SK-N-SH treated with all-trans-retinoic acid at 6 μM for 48 hours (cell line): ENCODE data around the gene WIZ.

ENCODE experiments used
- ATAC-seq: fragments of 200-7000 bp; cut with Tn5 transposase; 3 replicates; pipeline ENCODE4 v1.9.1; 2020; ENCODE audit warnings: mild to moderate bottlenecking, moderate library complexity
- ARNTL ChIP-seq: fragments of 450-650 bp; formaldehyde crosslinking; IDR thresholded peaks from 2 replicates; pipeline ENCODE4 v1.5.0; 2020; ENCODE audit warnings: low read depth, mild to moderate bottlenecking, moderate library complexity, borderline replicate concordance
- BACH2 ChIP-seq: fragments of 250-450 bp; sonication (Bioruptor Pico); IDR thresholded peaks from 2 replicates; pipeline ENCODE4 v1.9.0; 2021; ENCODE audit warnings: mild to moderate bottlenecking, borderline replicate concordance
- ESRRG ChIP-seq: fragments of 250-450 bp; sonication (Bioruptor Pico); IDR thresholded peaks from 2 replicates; pipeline ENCODE4 v1.6.1; 2021; ENCODE audit warnings: mild to moderate bottlenecking
- GLIS3 ChIP-seq: fragments of 250-450 bp; sonication (Bioruptor Pico); IDR thresholded peaks from 2 replicates; pipeline ENCODE4 v1.5.0; 2020; ENCODE audit warnings: mild to moderate bottlenecking, moderate library complexity
- OSR1 ChIP-seq: fragments of 250-450 bp; sonication (Bioruptor Pico); IDR thresholded peaks from 2 replicates; pipeline ENCODE4 v1.8.0; 2022; ENCODE audit warnings: moderate library complexity, mild to moderate bottlenecking, inconsistent platforms
- PPARA ChIP-seq: fragments of 250-450 bp; sonication (Bioruptor Pico); IDR thresholded peaks from 2 replicates; pipeline ENCODE4 v1.5.0; 2020; ENCODE audit warnings: mild to moderate bottlenecking, borderline replicate concordance
- RARB ChIP-seq: fragments of 250-450 bp; sonication (Bioruptor Pico); IDR thresholded peaks from 2 replicates; pipeline ENCODE4 v1.8.0; 2021; ENCODE audit warnings: mild to moderate bottlenecking, moderate library complexity
- SNAI2 ChIP-seq: fragments of 250-450 bp; sonication (Bioruptor Pico); IDR thresholded peaks from 2 replicates; pipeline ENCODE4 v1.5.0; 2020; ENCODE audit warnings: mild to moderate bottlenecking, moderate library complexity
- TCF4 ChIP-seq: fragments of 250-450 bp; sonication (Bioruptor Pico); IDR thresholded peaks from 2 replicates; pipeline ENCODE4 v1.8.0; 2021; ENCODE audit warnings: mild to moderate bottlenecking, moderate library complexity, borderline replicate concordance
- TOX ChIP-seq: fragments of 250-450 bp; sonication (Bioruptor Pico); IDR thresholded peaks from 2 replicates; pipeline ENCODE4 v1.8.0; 2021; ENCODE audit warnings: mild to moderate bottlenecking, moderate library complexity, borderline replicate concordance
- ZC3H10 ChIP-seq: fragments of 250-450 bp; sonication (Bioruptor Pico); IDR thresholded peaks from 2 replicates; pipeline ENCODE4 v1.5.1; 2021; ENCODE audit warnings: mild to moderate bottlenecking, moderate library complexity
- ZFP3 ChIP-seq: fragments of 250-450 bp; sonication (Bioruptor Pico); IDR thresholded peaks from 2 replicates; pipeline ENCODE4 v1.5.0; 2020; ENCODE audit warnings: mild to moderate bottlenecking, moderate library complexity
- ZFP30 ChIP-seq: fragments of 450-650 bp; formaldehyde crosslinking; IDR thresholded peaks from 2 replicates; pipeline ENCODE4 v1.5.0; 2022; ENCODE audit warnings: mild to moderate bottlenecking, moderate library complexity
- ZNF565 ChIP-seq: fragments of 450-650 bp; formaldehyde crosslinking; conservative IDR thresholded peaks from 2 replicates; pipeline ENCODE4 v1.5.0; 2020; ENCODE audit warnings: low read depth, mild to moderate bottlenecking, moderate library complexity
- ZNF70 ChIP-seq: fragments of 450-650 bp; formaldehyde crosslinking; IDR thresholded peaks from 2 replicates; pipeline ENCODE4 v1.5.0; 2020; ENCODE audit warnings: mild to moderate bottlenecking, moderate library complexity
- ZNF8 ChIP-seq: fragments of 450-650 bp; formaldehyde crosslinking; IDR thresholded peaks from 2 replicates; pipeline ENCODE4 v1.5.0; 2020; ENCODE audit warnings: mild to moderate bottlenecking, moderate library complexity
- TF ChIP-seq, protein P1 (sequence below): fragments of 250-450 bp; sonication (Bioruptor Pico); IDR thresholded peaks from 2 replicates; pipeline ENCODE4 v1.5.1; 2021; ENCODE audit warnings: mild to moderate bottlenecking, moderate library complexity
- TF ChIP-seq, protein P2 (sequence below): fragments of 250-450 bp; sonication (Bioruptor Pico); IDR thresholded peaks from 2 replicates; pipeline ENCODE4 v1.8.0; 2020; ENCODE audit warnings: mild to moderate bottlenecking, moderate library complexity, borderline replicate concordance
- TF ChIP-seq, protein P3 (sequence below): fragments of 250-450 bp; sonication (Bioruptor Pico); IDR thresholded peaks from 2 replicates; pipeline ENCODE4 v1.5.1; 2020; ENCODE audit warnings: low read depth, mild to moderate bottlenecking, moderate library complexity
- TF ChIP-seq, protein P4 (sequence below): fragments of 250-450 bp; sonication (Bioruptor Pico); IDR thresholded peaks from 2 replicates; pipeline ENCODE4 v1.5.0; 2020; ENCODE audit warnings: mild to moderate bottlenecking, moderate library complexity
- TF ChIP-seq, protein P5 (sequence below): fragments of 250-450 bp; sonication (Bioruptor Pico); IDR thresholded peaks from 2 replicates; pipeline ENCODE4 v1.8.0; 2021; ENCODE audit warnings: low read depth, mild to moderate bottlenecking, moderate library complexity, borderline replicate concordance

Gene WIZ

DNA sequence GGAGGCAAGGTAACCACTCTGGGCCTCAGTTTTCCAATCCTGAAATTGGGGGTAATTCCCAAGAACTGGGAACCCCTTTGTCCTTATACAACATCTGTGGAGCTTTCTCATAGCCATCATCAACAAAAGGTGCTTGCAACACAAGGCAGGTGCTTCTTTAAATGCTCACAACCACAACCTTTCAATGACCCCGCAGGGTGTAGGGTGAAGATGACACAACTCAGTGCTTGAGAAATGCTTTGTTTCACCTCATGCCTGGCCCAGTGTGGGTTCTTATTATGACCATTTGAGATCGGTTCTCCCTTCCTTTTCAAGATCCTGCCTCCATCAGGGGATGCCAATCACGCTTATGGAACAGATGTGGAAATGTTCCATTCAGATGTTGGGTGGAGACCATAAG, 8.4 kb downstream of the WIZ start:
- no peak for ATAC-seq
- no peak for TF ChIP-seq GLIS3 (CRISPR knock-in tag)
- TF ChIP-seq ARNTL (CRISPR knock-in tag), result no peak
- TF ChIP-seq, protein P1, sequence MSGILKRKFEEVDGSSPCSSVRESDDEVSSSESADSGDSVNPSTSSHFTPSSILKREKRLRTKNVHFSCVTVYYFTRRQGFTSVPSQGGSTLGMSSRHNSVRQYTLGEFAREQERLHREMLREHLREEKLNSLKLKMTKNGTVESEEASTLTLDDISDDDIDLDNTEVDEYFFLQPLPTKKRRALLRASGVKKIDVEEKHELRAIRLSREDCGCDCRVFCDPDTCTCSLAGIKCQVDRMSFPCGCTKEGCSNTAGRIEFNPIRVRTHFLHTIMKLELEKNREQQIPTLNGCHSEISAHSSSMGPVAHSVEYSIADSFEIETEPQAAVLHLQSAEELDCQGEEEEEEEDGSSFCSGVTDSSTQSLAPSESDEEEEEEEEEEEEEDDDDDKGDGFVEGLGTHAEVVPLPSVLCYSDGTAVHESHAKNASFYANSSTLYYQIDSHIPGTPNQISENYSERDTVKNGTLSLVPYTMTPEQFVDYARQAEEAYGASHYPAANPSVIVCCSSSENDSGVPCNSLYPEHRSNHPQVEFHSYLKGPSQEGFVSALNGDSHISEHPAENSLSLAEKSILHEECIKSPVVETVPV (CRISPR knock-in tag), result no peak
- no peak for TF ChIP-seq TOX (CRISPR knock-in tag)
- TF ChIP-seq SNAI2 (CRISPR knock-in tag), result no peak
- no peak for TF ChIP-seq OSR1 (CRISPR knock-in tag)
- TF ChIP-seq, protein P2, sequence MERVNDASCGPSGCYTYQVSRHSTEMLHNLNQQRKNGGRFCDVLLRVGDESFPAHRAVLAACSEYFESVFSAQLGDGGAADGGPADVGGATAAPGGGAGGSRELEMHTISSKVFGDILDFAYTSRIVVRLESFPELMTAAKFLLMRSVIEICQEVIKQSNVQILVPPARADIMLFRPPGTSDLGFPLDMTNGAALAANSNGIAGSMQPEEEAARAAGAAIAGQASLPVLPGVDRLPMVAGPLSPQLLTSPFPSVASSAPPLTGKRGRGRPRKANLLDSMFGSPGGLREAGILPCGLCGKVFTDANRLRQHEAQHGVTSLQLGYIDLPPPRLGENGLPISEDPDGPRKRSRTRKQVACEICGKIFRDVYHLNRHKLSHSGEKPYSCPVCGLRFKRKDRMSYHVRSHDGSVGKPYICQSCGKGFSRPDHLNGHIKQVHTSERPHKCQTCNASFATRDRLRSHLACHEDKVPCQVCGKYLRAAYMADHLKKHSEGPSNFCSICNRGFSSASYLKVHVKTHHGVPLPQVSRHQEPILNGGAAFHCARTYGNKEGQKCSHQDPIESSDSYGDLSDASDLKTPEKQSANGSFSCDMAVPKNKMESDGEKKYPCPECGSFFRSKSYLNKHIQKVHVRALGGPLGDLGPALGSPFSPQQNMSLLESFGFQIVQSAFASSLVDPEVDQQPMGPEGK (CRISPR knock-in tag), result no peak
- TF ChIP-seq TCF4, result no peak
- TF ChIP-seq ZNF8 (CRISPR knock-in tag), result no peak
- TF ChIP-seq, protein P3, sequence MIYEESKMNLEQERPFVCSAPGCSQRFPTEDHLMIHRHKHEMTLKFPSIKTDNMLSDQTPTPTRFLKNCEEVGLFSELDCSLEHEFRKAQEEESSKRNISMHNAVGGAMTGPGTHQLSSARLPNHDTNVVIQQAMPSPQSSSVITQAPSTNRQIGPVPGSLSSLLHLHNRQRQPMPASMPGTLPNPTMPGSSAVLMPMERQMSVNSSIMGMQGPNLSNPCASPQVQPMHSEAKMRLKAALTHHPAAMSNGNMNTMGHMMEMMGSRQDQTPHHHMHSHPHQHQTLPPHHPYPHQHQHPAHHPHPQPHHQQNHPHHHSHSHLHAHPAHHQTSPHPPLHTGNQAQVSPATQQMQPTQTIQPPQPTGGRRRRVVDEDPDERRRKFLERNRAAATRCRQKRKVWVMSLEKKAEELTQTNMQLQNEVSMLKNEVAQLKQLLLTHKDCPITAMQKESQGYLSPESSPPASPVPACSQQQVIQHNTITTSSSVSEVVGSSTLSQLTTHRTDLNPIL (CRISPR knock-in tag), result no peak
- no peak for TF ChIP-seq ZFP30 (CRISPR knock-in tag)
- TF ChIP-seq, protein P4, sequence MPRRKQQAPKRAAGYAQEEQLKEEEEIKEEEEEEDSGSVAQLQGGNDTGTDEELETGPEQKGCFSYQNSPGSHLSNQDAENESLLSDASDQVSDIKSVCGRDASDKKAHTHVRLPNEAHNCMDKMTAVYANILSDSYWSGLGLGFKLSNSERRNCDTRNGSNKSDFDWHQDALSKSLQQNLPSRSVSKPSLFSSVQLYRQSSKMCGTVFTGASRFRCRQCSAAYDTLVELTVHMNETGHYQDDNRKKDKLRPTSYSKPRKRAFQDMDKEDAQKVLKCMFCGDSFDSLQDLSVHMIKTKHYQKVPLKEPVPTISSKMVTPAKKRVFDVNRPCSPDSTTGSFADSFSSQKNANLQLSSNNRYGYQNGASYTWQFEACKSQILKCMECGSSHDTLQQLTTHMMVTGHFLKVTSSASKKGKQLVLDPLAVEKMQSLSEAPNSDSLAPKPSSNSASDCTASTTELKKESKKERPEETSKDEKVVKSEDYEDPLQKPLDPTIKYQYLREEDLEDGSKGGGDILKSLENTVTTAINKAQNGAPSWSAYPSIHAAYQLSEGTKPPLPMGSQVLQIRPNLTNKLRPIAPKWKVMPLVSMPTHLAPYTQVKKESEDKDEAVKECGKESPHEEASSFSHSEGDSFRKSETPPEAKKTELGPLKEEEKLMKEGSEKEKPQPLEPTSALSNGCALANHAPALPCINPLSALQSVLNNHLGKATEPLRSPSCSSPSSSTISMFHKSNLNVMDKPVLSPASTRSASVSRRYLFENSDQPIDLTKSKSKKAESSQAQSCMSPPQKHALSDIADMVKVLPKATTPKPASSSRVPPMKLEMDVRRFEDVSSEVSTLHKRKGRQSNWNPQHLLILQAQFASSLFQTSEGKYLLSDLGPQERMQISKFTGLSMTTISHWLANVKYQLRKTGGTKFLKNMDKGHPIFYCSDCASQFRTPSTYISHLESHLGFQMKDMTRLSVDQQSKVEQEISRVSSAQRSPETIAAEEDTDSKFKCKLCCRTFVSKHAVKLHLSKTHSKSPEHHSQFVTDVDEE (CRISPR knock-in tag), result no peak
- TF ChIP-seq ZNF70 (CRISPR knock-in tag), result no peak
- no peak for TF ChIP-seq ZNF565 (CRISPR knock-in tag)
- no peak for TF ChIP-seq ESRRG
- TF ChIP-seq BACH2 (CRISPR knock-in tag), result no peak
- TF ChIP-seq ZFP3 (CRISPR knock-in tag), result no peak
- TF ChIP-seq, protein P5, sequence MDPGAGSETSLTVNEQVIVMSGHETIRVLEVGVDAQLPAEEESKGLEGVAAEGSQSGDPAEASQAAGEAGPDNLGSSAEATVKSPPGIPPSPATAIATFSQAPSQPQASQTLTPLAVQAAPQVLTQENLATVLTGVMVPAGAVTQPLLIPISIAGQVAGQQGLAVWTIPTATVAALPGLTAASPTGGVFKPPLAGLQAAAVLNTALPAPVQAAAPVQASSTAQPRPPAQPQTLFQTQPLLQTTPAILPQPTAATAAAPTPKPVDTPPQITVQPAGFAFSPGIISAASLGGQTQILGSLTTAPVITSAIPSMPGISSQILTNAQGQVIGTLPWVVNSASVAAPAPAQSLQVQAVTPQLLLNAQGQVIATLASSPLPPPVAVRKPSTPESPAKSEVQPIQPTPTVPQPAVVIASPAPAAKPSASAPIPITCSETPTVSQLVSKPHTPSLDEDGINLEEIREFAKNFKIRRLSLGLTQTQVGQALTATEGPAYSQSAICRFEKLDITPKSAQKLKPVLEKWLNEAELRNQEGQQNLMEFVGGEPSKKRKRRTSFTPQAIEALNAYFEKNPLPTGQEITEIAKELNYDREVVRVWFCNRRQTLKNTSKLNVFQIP (CRISPR knock-in tag), result no peak
- no peak for TF ChIP-seq RARB

DNA sequence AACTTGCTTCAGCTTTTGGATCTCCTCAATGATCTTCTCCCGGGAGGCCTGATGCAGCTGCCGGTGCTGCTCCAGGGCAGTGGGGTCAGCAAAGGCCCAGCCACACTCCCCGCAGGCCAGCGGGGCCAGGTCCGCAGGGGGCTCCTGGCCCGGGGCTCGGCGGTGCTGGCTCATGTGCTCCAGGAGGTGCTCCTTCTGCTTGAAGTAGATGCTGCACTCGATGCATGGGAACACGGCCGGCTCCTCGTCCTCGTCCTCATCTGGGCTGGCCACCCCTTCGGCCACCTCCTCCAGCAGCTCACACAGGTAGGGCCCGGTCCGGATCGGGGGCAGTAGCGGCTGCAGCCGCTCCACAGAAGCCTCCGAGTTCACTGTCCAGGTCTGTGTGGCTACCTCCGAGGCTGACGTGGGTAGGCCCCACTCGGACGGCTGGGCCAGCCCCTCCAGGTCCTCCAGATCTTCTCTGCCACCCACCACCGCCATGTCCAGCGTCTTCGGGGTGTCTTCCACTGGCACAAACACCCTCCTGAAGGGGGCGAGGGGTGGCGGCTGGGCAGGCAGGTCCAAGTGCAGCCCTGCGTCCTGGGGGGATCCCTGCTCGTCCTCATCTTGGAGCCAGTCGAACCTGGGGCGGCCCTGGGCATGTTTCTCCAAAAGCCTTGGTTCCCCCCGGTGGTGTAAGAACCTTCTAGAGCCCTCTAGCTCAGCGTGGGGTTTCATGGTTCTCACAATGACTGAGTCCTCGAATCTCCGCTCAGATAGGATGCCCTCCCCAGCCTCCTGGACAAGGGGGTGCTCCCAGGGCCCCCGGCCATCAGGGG, 9.7 kb downstream of the WIZ start:
- TF ChIP-seq, protein P5 (CRISPR knock-in tag), result no peak
- no peak for TF ChIP-seq ZNF565 (CRISPR knock-in tag)
- no peak for TF ChIP-seq ZNF8 (CRISPR knock-in tag)
- TF ChIP-seq, protein P4 (CRISPR knock-in tag), result no peak
- no peak for TF ChIP-seq GLIS3 (CRISPR knock-in tag)
- no peak for TF ChIP-seq ZC3H10 (CRISPR knock-in tag)
- no peak for TF ChIP-seq ARNTL (CRISPR knock-in tag)
- TF ChIP-seq OSR1 (CRISPR knock-in tag), result no peak
- TF ChIP-seq PPARA (CRISPR knock-in tag), result no peak
- no peak for TF ChIP-seq BACH2 (CRISPR knock-in tag)
- ATAC-seq, result no peak
